Mammary epithelial cell (primary cell): ENCODE measurements around the gene UCKL1.

Experiments
- CTCF ChIP-seq, 2 donors: IDR thresholded peaks in 1 of 2; conservative IDR thresholded peaks in 1 of 2; 2 replicates each; pipeline ENCODE4 v1.5.1; 2011 to 2012; ENCODE audit warnings: inconsistent platforms in 2 of 2, low read length in 2 of 2, mild to moderate bottlenecking in 2 of 2, control low read depth in 1 of 2, low read depth in 1 of 2; ENCODE audit not compliant: insufficient read depth in 1 of 2; ENCODE audit errors: extremely low read depth in 1 of 2
- EZH2 ChIP-seq: IDR thresholded peaks from 2 replicates; pipeline ENCODE4 v1.6.1; 2012; ENCODE audit warnings: low read length, inconsistent platforms, borderline replicate concordance

- TF ChIP-seq CTCF (conservative IDR thresholded peaks at IDR 0.05 in 1 of 2, IDR thresholded peaks at IDR 0.05 in 1 of 2; ENCODE audit: extremely low read depth in 1 of 2, insufficient read depth in 1 of 2, low read depth in 1 of 2, low read length in 2 of 2) = no peak
- no peak for TF ChIP-seq EZH2
Observed at GRCh38 chr20:63891061-63892002, 64.9 kb downstream of the UCKL1 start.
